Spleen (tissue), 7 donors: ENCODE results near the gene GSKIP.

ENCODE experiments used
- CTCF ChIP-seq, 11 experiments: fragments of 200-600 bp in 7 of 11; fragments of 450-650 bp in 4 of 11; sonication (generic) in 4 of 11; IDR thresholded peaks in 8 of 11; conservative IDR thresholded peaks in 3 of 11; 1 replicate in 7 of 11; 2 replicates in 4 of 11; pipeline versions ENCODE4 v1.4.0 to v1.8.0; 2016 to 2021; ENCODE audit warnings: antibody characterized with exemption in 11 of 11, inconsistent platforms in 4 of 11, mild to moderate bottlenecking in 1 of 11
- POLR2A ChIP-seq, 3 donors: fragments of 450-650 bp; IDR thresholded peaks; one replicate each; pipeline ENCODE4 v1.5.1; 2017; ENCODE audit warnings: antibody characterized with exemption in 3 of 3, mild to moderate bottlenecking in 1 of 3
- donor health status: DM: no; HTN: no; CAD: no; lungs with moderate emphysema.
- donor health status: DM: no; HTN: no; CAD: no.
- donor health status: DM: no; HTN: no; CAD: no.

DNA sequence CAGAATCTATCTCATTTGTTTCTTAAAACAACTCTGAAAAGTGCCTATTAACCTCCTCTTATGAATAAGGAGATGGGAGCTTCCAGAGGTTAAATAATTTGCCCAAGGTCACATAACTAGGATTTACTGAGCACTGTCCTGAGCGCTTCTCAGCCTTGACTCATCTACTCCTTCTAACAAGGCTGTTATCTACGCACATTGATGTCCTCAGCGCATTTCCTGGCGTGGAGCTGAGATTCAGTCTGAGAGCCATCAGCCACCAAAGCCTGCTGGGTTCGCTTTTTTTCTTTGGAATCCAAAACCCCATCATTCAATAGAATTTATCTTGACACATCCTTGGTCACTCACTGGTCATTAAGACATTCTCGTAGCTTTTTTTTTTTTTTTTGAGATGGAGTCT is 57.9 kb downstream of the GSKIP start:
- no peak for TF ChIP-seq POLR2A (IDR thresholded peaks at IDR 0.05)
- TF ChIP-seq CTCF (IDR thresholded peaks at IDR 0.05 in 8 of 11, conservative IDR thresholded peaks at IDR 0.05 in 3 of 11): no peak
